ENCODE measurements around the gene SLC25A51.
A peak's percentile ranks its signal among the peaks of the same experiment; 100 is the strongest.

SLC25A51 gene

DNA sequence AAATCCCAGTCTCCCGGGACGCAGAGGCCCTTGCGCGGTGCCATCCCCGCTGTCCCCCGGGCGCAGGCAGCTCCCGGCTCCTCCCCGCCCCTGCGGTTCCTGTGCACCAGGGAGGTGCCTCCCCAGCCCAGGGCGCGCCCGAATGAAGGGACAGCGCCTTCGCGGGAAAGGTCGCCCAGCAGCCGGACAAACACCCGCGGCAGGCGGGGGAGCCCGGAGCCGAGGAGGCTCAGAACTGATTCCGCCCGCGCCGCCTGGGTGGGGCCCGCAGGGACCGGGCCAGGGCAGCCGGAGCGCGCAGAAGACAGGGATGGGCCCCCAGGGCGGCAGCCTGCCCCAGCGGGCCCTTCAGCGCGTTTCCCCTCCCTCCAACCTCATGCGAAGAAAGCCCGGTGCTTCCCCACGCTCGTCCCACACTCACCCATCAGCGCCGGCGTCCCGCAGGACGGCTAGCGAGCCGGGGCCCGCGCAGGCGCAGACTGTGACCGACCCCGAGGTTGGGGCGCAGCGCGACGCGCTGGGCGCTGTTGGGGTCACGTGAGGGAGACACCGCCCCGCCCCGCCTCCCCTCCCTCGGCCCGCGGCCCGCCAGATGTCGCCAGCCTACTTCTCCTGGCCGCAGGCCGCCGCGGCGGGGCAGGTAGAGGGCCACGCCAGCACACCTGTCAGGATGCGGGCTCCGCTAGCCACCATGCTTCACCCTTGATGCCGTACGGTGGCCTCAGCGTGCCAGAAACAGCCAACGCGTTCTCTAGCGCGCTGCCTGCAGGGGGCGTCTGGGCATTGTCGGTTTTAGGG, at the start of gene SLC25A51:
TSS of gene SLC25A51 (minus strand) at position 481 of the 798 bp plus-strand sequence. CDS start 15,577 bp downstream, outside the sequence.
- peak; percentile 61 for DNase-seq (ENCODE audit: low read depth)

- no peak for DNase-seq (ENCODE audit: low read depth)
Measured at GRCh38 chr9:37953206-37953774, 49.4 kb upstream of the SLC25A51 start.

DNA sequence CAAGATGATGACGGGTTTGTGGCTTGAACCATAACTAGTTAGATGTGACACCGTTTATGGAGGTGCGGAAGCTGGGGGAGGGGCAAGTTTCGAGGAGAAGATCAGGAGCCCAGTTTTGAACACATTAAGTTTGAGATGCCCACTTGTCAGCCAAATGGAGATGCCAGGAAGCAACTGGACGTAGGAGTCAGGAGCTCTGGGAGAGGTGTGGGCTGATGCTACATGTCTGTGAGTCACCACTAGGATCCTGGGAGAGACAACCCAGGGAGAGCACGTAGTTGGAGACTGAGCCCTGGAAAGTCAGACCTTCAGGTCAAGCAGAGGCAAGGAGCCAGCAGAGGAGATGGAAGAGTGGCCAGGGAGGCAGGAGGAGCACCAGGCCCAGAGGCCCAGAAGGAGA, 48.8 kb upstream of the SLC25A51 start:
- no peak for DNase-seq (ENCODE audit: low read depth)

DNA sequence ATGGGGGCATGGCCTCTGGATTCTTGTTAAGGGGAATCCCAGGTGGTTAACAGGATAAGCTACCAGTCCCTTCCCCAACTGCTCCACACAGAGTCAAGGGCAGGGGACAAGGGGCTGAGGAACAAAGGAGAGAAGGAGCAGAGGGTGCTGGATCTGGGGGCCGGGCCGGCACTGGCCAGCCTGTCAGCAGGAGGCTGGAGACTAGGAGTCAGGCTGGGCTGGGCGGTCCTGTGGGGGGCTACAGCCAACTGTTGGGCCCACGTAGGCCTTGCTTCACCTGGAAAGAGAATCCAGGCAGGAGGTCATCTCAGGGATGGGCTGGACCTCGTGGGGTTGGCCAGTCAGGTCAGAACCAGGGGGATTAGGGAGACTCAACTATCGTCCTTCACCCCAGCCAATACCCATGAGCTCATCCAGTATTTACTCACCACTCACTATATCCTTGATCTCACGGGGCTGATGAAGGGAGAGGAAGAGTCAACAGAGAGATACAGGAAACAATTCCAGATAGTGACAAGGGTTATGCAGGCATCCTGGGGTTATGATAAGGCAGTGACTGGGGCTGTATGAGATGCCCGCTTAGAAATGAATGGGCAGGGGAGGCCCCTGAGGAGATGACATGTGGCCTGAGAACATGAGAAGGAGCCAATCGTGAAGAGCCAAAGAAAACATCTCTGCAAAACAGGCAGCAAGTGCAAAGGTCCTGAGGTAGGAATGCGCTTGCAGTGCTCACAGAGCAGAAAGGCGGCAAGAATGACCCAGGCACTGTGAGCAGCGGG, 47.9 kb upstream of the SLC25A51 start:
- DNase-seq (ENCODE audit: low read depth), result no peak

DNA sequence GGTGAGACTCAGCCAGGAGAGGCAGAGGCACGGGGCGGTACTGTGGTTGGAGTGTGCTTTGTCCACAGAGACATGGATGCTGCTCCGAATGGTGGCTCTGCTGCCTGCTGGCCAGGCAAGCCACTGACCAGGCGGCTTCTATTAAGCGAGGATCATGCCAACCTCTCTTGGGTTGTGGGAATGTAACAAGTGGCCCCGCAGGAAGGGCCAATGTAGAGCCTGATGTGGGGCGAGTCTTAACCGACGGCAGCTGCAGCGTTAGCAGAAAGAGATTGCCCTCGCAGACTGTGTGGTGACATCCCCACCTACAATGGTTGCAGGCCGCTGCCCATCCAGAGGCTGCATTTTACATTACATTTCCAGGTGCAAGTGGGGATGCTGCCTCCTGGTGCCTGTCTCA, 46.6 kb upstream of the SLC25A51 start:
- DNase-seq (ENCODE audit: low read depth), result no peak

- DNase-seq (ENCODE audit: low read depth), result no peak
Measured at GRCh38 chr9:37949576-37949975, 45.6 kb upstream of the SLC25A51 start.

DNA sequence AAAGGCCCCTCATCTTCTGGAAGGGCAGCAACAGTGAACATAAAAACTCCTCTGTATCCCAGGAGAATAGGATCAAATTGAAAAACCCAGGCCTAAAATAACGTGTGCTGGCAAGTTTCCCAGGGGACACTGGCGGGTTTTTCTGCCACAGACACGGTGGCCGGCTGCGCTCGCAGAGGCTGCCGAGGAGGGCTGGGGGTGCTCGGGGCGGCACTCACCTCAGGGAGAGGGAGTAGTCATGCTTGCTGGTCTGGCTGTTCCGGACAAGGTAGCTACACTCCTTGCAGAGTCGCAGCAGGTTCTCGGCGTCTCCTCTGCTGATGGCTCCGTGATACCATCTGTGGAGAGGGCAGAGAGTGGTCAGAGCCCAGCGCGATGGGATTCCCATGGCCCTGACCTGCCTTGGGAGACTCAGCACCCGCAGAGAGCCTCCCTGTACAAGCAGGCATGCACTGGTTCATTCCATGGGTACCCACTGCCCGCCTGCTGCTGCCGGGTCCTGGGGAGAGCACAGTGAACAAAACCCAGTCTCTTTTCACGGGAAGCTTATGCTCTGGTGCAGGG, 44.6 kb upstream of the SLC25A51 start:
- DNase-seq (ENCODE audit: low read depth), result no peak

DNA sequence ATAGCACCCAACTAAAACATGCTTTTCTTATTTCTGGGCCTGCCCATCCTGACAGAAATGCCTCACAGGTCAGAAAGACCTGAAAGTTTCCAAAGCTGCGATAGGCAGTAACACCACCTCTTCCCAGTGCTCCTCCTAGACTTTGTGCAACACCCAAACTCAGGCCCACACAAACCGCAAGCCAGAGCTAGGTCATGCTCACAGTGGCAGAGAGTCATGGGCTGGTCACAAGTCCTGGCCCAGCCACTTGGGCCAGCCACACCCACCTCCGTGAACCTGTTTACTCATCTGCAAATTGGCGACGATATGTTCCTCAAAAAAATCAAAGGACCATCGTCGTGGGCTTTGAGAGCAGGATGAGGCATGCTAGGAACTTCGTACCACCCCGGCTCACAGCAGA, 44.0 kb upstream of the SLC25A51 start:
- DNase-seq (ENCODE audit: low read depth), result no peak

GRCh38 chr9:37947471-37947870, 43.5 kb upstream of the SLC25A51 start:
- DNase-seq (ENCODE audit: low read depth), result no peak

GRCh38 chr9:37946971-37947370, 43.0 kb upstream of the SLC25A51 start:
- no peak for DNase-seq (ENCODE audit: low read depth)

GRCh38 chr9:37946041-37946440, 42.1 kb upstream of the SLC25A51 start:
- DNase-seq (ENCODE audit: low read depth), result no peak

GRCh38 chr9:37944671-37945481, 40.9 kb upstream of the SLC25A51 start:
- DNase-seq (ENCODE audit: low read depth), result no peak

DNA sequence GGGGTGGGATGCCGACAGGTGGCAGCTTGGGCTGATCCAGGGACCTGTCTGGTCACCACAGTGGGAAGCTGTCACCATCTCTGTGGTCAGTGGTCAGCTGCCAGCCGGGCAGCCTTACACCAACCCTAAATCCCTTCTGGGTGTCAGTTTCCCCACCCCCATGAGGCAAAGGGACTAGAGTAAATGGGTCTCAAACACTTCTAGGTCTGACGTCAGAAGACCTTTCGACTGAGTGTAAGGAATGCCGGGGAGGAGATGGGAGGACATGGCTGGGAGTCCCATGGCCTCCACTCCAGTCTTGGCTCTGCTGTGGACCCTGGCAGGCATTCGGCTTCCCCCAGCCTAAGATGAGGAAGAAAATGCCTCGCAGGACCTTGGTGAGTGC, 40.3 kb upstream of the SLC25A51 start:
- DNase-seq (ENCODE audit: low read depth), result no peak

DNA sequence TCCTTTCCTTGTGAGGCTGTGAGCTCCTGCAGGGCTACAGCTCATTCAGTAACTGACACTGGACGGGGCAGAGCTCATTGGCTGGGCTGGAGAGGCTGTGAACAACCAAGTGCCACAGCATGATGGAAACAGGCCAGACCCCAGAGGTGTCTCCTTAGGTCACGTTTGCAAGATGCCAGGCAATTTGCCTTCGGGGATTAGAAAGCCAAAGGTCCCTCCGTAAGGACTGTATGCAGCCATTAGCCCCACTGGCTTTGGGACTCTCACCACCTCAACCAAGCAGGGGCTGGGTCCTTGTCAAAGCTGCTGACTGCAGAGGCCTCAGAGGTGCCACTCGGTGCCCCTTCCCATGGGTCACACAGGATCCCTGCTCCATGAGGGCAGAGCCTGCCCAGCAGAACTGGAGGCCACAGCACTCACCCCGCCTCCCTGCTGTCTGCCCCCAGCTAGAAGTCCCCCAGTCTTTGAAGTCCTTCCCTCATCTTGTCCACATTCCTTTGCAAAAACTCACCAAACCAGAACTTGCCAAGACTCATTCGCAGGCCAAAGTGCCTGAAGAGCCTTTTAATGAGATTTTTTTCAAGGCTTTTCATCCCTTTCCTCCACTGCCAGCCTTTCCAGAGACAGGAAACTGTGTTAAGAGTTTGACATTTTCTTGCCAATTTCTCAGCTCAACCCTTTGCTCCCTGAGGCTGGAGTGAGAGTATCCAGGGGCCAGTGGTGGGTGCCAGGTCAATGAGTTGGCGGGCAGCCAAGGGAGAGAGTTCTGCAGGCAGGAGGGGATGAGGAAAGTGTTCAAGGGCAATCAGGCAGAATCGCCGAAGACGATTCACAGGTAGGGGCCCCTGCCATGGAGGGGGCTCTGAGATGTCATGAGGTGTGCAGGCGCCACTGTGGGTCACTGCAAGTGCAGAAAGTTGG, 39.7 kb upstream of the SLC25A51 start:
- peak; percentile 86 for DNase-seq (ENCODE audit: low read depth)

DNA sequence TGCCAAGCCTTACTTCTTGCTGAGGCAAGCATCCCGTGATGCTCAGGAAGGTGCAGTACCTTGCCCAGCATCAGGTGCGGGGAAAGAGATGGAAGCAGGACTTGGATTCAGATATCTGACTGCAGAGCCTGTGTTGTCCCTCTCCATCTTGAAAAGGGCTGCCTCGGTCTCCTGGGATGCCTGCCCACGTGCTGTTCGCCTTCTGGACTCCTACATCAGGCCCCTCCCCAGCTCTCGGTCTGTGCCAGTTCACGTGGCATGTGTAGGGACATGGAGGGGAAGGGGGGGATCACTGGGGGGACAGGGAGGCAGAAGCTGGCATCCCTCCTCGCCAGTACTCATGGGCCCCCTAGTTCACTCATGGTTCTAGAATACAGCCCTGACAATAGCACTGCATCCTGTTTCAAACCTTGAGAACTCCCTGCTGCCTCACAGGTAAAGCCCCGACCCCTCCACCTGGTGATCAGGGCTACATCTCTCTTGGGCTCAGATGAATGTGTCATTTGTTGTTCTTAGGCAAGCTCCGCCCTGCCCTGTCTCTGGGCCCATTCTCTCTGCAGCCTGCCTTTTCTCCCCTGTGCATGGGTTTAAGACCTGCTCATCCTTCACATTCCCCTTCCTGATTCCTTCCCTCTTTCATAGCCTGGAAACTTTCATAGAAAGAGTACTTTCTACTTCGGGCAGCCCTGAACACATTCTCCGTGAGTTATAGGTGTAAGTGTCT, 38.9 kb upstream of the SLC25A51 start:
- no peak for DNase-seq (ENCODE audit: low read depth)

DNA sequence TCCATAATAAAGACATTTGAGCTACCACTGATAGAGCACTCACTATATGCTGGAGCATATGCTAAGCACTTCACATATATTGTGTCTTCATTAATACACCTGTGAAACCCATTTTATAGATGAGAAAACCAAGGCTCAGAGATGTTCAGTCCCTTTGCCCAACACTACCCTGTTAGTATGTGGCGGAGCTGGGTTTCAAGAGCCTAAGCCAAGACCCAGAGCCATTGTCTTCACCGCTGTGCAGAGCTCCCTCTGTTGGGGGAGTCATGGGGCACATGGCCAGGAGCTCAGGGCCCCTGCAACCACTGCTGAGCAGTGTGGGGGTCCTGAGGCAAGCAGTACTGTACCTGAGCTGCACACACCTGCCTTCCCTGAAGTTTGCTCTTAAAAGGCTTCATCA, 37.3 kb upstream of the SLC25A51 start:
- DNase-seq (ENCODE audit: low read depth), result no peak

DNA sequence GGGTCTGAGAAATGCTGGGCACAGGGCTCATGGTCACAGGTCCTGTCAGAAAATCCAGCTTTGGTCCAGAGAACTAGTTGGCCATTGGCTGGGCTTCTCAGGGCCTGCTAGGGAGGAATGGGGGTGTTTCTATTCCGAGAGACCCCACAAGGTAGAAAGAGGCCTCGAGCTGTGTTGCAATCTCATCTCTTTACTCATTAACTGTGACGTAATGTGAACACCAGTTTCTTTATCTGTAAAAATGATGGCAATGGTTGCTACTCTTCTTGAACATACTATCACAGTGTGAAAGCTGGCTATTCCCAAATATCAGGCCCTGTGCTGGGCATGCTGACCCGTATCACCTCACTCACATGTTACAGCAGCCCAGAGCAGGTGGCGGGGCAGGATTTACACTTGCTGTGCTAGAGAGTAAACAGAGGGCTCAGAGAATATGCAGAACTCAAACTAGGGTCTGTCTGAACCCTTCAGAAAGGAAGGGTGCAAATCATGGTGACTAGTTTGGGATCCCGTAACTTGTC, 35.7 kb upstream of the SLC25A51 start:
- DNase-seq (ENCODE audit: low read depth), result no peak

- no peak for DNase-seq (ENCODE audit: low read depth)
Measured at GRCh38 chr9:37938121-37938891, 34.4 kb upstream of the SLC25A51 start.

DNA sequence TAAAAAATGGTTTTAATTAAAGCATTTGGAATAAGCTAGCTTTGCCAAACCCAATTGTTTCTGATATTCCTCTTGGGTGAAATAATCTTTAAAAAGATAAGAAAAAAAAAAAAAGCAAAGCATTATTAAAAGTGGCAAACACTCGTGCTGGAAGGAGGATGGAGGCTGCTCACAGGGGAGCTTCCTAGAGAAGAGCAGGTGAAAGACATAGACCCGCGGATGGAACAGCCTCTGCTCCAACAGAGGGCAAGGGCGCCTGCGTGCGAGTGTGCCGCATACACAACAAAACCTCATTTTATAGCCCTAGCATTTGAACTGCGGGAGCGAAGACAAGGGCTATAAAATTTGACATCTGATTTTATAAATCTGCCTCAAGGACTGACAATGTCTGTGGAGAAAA, 33.4 kb upstream of the SLC25A51 start:
- no peak for DNase-seq (ENCODE audit: low read depth)

Measured in HS-5 (cell line).